Stimulated activated CD8-positive, alpha-beta memory T cell treated with anti-CD3 and anti-CD28 coated beads, Interleukin-15, amount 100 ng/mL, for 48 hours (primary cell): ENCODE results near the gene ZP1.

Experiments used
- DNase-seq, 2 donors: peaks; one replicate each; pipeline ENCODE4 v3.0.0-alpha.2; 2020; ENCODE audit warnings: low read depth in 2 of 2

The ZP1 gene

GRCh38 chr11:60859616-60860250 lies 7.6 kb upstream of the ZP1 start:
- no peak for DNase-seq

GRCh38 chr11:60860943-60861342 lies 6.4 kb upstream of the ZP1 start:
- DNase-seq: no peak

GRCh38 chr11:60862171-60862570 lies 5.2 kb upstream of the ZP1 start:
- no peak for DNase-seq

- no peak for DNase-seq
These were observed 3.5 kb upstream of the ZP1 start for GRCh38 chr11:60863550-60864521.

GRCh38 chr11:60864856-60865513 lies 2.4 kb upstream of the ZP1 start:
- DNase-seq: no peak

GRCh38 chr11:60867871-60868681 lies 734 bp downstream of the ZP1 start:
- no peak for DNase-seq

GRCh38 chr11:60868682-60869450 lies 1.5 kb downstream of the ZP1 start:
- DNase-seq: no peak

- no peak for DNase-seq
These were observed 2.1 kb downstream of the ZP1 start for GRCh38 chr11:60869451-60869825.

- DNase-seq: no peak
These were observed 2.9 kb downstream of the ZP1 start for GRCh38 chr11:60870276-60870675.

- no peak for DNase-seq
These were observed 3.5 kb downstream of the ZP1 start for GRCh38 chr11:60870733-60871377.

- DNase-seq: no peak
These were observed 4.2 kb downstream of the ZP1 start for GRCh38 chr11:60871378-60872061.

- no peak for DNase-seq
These were observed 5.0 kb downstream of the ZP1 start for GRCh38 chr11:60872124-60872960.

GRCh38 chr11:60872961-60873524 lies 5.7 kb downstream of the ZP1 start:
- no peak for DNase-seq

GRCh38 chr11:60873533-60873932 lies 6.2 kb downstream of the ZP1 start:
- no peak for DNase-seq

- DNase-seq: no peak
These were observed 7.4 kb downstream of the ZP1 start for GRCh38 chr11:60874421-60875365.

- no peak for DNase-seq
These were observed 8.2 kb downstream of the ZP1 start for GRCh38 chr11:60875366-60876167.

GRCh38 chr11:60876168-60876485 lies 8.8 kb downstream of the ZP1 start:
- no peak for DNase-seq
